ENCODE measurements around the gene NUCB1. TPM values are rescaled to one million over a fixed set of nuclear protein-coding genes. Genes with fewer than 3 reads are reported as not detected.

The NUCB1 gene
- total and polyA plus RNA-seq, 8 donors: 68.9 to 503 (median 123) TPM

- H3K4me1 ChIP-seq: peaks cover 40 to 71% (median 52%) of the 10 kb centered on the region in 4 donors
- H3K36me3 ChIP-seq: peaks cover 12 to 22% (median 15%) of the 10 kb centered on the region in 4 donors
- 41 to 45% (median 43%) methylated on average over 18 to 22 of the region's 22 CpGs for WGBS, 5 donors
- no peak for TF ChIP-seq CTCF (IDR thresholded peaks at IDR 0.05)
- peak in 1 of 4 donors; percentile 18 for TF ChIP-seq POLR2A (IDR thresholded peaks at IDR 0.05)
- no peak for TF ChIP-seq EP300 (IDR thresholded peaks at IDR 0.05)
- peak in 2 of 3 donors; percentile 73 to 84 for TF ChIP-seq POLR2AphosphoS5 (IDR thresholded peaks at IDR 0.05)
- peak overlapping the region in 1 of 4 donors; percentile 6 for H3K4me3 ChIP-seq
- peak overlapping the region; percentile 93 to 97 (median 96) for H3K27ac ChIP-seq
- DNase-seq: peak; percentile 79 to 89
- no peaks in the 10 kb centered on the region for H3K9me3 ChIP-seq
- no peaks in the 10 kb centered on the region for H3K27me3 ChIP-seq
- intact Hi-C loops (cut with DNase I; ENCODE audit: low total_unique reads): no loop called here
Observed at GRCh38 chr19:48962029-48962848, 62.1 kb downstream of the NUCB1 start.

- intact Hi-C loops (cut with DNase I; ENCODE audit: low total_unique reads): no loop called here
- H3K36me3 ChIP-seq: peaks cover 12 to 21% (median 20%) of the 10 kb centered on the region in 4 donors
- TF ChIP-seq CTCF (IDR thresholded peaks at IDR 0.05): no peak
- TF ChIP-seq EP300 (IDR thresholded peaks at IDR 0.05): no peak
- no peak for TF ChIP-seq POLR2A (IDR thresholded peaks at IDR 0.05)
- no peak for TF ChIP-seq POLR2AphosphoS5 (IDR thresholded peaks at IDR 0.05)
- peak overlapping the region in 1 of 4 donors; percentile 6 for H3K4me3 ChIP-seq
- 39 to 57% (median 41%) methylated on average over 3 to 7 of the region's 7 CpGs for WGBS, 5 donors
- H3K27me3 ChIP-seq: no peaks in the 10 kb centered on the region
- DNase-seq: no peak
- peaks cover 42 to 76% (median 57%) of the 10 kb centered on the region in 4 donors for H3K4me1 ChIP-seq
- peak overlapping the region; percentile 93 to 97 (median 96) for H3K27ac ChIP-seq
- H3K9me3 ChIP-seq: no peaks in the 10 kb centered on the region
Observed at GRCh38 chr19:48962849-48963165, 62.7 kb downstream of the NUCB1 start.

GRCh38 chr19:48963371-48964204 is 63.5 kb downstream of the NUCB1 start:
- WGBS, 5 donors: 3 to 9% (median 7%) methylated on average over 23 to 28 of the region's 28 CpGs

More at GRCh38 chr19:48963371-48964204, 63.5 kb downstream of the NUCB1 start:
- peaks cover 42 to 84% (median 63%) of the 10 kb centered on the region in 4 donors for H3K4me1 ChIP-seq
- no peaks in the 10 kb centered on the region for H3K27me3 ChIP-seq
- peaks cover 12 to 29% (median 24%) of the 10 kb centered on the region in 4 donors for H3K36me3 ChIP-seq
- TF ChIP-seq POLR2AphosphoS5 (IDR thresholded peaks at IDR 0.05): peak; percentile 54 to 67 (median 64)
- peak; percentile 75 for TF ChIP-seq EP300 (IDR thresholded peaks at IDR 0.05)
- TF ChIP-seq POLR2A (IDR thresholded peaks at IDR 0.05): no peak
- TF ChIP-seq CTCF (IDR thresholded peaks at IDR 0.05): no peak
- DNase-seq: peak; percentile 77 to 94
- no peaks in the 10 kb centered on the region for H3K9me3 ChIP-seq
- peak overlapping the region; percentile 77 to 98 (median 90) for H3K4me3 ChIP-seq
- H3K27ac ChIP-seq: peak overlapping the region; percentile 93 to 97 (median 96)
- intact Hi-C loops (cut with DNase I; ENCODE audit: low total_unique reads): no loop called here

Measured in stomach (tissue), 9 donors.